ENCODE measurements around the gene TGFB1I1.

DNA sequence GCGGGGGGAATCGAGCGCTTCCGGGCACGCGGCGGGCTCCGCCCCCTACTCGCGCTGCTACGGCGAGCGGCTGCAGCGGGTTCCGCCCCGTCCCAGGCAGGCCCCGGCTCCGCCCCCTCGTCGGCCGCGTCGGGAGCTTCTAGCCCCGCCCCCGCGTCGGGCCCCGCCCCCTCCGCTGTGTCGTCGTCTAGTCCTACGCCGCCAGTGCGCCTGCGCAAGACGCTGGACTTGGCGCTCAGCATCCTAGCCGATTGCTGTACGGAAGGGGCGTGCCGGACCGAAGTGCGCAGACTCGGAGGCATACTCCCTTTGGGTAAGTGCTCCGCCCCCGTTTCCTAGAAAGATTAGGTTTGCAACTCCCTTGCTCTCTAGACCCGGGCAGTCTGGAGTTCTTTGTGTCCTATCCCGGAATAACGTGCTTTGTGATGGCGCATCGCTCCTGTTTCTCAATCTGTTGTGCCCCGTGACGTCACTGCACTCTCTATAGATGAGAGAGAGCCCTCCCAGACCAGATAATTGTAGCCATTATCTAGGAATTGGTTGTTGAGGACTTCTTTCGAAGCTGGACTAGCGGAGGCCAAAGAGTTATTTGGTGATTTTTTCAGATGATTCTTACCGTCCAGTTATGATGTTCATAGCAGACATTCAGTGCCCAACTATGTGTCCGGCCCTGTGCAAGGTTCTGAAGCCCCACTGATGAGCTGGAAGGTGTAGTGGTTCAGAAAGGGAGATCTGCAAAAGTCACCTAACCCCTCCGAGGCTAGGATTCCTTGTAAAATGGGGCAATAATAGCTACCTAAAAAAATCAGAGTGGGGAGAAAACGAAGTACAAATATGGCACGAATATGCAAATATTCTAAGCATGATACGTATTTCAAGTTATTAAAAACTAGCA is 12.0 kb upstream of the TGFB1I1 start:
- peak; percentile 3; the same call in 1 of the 2 replicates for TF ChIP-seq CBX3 (IDR thresholded peaks at IDR 0.05; ENCODE audit: low read depth)
- peak; percentile 70 for TF ChIP-seq POLR2A (IDR thresholded peaks at IDR 0.05; ENCODE audit: borderline replicate concordance, extremely low read depth, insufficient read depth, insufficient read length)
- TF ChIP-seq ZFX (IDR thresholded peaks at IDR 0.05) = no peak
- TF ChIP-seq, protein P1, sequence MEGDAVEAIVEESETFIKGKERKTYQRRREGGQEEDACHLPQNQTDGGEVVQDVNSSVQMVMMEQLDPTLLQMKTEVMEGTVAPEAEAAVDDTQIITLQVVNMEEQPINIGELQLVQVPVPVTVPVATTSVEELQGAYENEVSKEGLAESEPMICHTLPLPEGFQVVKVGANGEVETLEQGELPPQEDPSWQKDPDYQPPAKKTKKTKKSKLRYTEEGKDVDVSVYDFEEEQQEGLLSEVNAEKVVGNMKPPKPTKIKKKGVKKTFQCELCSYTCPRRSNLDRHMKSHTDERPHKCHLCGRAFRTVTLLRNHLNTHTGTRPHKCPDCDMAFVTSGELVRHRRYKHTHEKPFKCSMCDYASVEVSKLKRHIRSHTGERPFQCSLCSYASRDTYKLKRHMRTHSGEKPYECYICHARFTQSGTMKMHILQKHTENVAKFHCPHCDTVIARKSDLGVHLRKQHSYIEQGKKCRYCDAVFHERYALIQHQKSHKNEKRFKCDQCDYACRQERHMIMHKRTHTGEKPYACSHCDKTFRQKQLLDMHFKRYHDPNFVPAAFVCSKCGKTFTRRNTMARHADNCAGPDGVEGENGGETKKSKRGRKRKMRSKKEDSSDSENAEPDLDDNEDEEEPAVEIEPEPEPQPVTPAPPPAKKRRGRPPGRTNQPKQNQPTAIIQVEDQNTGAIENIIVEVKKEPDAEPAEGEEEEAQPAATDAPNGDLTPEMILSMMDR (IDR thresholded peaks at IDR 0.05 in 2 of 3, conservative IDR thresholded peaks at IDR 0.05 in 1 of 3; ENCODE audit: borderline replicate concordance in 1 of 3, insufficient read depth in 1 of 3, low read depth in 2 of 3, low read length in 2 of 3) = no peak
- no peak for TF ChIP-seq EZH2 (IDR thresholded peaks at IDR 0.05)
- peak; percentile 81 for TF ChIP-seq POLR2AphosphoS5 (IDR thresholded peaks at IDR 0.05; ENCODE audit: low read depth, low read length)
- no peak for TF ChIP-seq YY1 (IDR thresholded peaks at IDR 0.05; ENCODE audit: extremely low read depth, insufficient replicate concordance, low read depth, low read length)
- TF ChIP-seq SIN3A (IDR thresholded peaks at IDR 0.05; ENCODE audit: low read depth) = peak; percentile 43; the same call in 1 of the 2 replicates
- TF ChIP-seq SRF (IDR thresholded peaks at IDR 0.05; ENCODE audit: low read depth) = no peak
- peak; percentile 25; the same call in 1 of the 2 replicates for TF ChIP-seq SP1 (IDR thresholded peaks at IDR 0.05; ENCODE audit: low read depth)

Measured in HCT116 (cell line).